ENCODE data around the gene CGB1.

Gene CGB1

DNA sequence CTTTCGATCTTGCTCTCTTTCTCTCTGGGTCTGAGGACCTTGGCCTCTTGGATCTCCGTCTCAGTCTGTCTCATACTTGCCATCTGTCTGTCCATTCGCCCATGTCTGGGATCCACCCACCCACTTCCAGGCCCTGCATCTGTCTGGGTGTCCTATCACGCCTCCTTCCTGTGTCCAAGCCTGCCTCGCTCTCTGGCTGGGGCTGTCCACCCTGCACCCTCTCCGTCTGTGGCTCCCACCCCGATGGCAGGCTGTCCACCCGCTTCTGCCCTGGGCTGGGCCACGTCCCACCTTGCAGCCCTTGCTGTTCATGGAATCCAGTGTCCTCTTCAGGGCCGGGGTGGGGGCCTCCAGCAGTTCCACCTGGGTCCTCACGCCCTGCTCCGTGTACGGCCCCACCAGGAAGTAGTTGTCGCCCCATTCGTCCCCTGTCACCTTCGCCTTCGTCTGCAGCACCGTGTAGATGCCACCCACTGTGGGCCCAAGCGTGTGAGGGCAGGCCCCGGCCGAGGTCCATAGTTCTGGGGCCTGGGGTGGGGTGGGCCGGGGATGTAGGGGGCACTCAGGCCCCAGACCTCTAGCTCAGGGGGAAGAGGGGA, 45.6 kb downstream of the CGB1 start:
- H3K27ac ChIP-seq: 0 out of 2 replicates have a peak overlapping the region, but pooled peaks have one; percentile 2
- TF ChIP-seq, protein P1, sequence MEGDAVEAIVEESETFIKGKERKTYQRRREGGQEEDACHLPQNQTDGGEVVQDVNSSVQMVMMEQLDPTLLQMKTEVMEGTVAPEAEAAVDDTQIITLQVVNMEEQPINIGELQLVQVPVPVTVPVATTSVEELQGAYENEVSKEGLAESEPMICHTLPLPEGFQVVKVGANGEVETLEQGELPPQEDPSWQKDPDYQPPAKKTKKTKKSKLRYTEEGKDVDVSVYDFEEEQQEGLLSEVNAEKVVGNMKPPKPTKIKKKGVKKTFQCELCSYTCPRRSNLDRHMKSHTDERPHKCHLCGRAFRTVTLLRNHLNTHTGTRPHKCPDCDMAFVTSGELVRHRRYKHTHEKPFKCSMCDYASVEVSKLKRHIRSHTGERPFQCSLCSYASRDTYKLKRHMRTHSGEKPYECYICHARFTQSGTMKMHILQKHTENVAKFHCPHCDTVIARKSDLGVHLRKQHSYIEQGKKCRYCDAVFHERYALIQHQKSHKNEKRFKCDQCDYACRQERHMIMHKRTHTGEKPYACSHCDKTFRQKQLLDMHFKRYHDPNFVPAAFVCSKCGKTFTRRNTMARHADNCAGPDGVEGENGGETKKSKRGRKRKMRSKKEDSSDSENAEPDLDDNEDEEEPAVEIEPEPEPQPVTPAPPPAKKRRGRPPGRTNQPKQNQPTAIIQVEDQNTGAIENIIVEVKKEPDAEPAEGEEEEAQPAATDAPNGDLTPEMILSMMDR (IDR thresholded peaks at IDR 0.05): no peak
- no peak for TF ChIP-seq ZFX (IDR thresholded peaks at IDR 0.05; ENCODE audit: borderline replicate concordance)

DNA sequence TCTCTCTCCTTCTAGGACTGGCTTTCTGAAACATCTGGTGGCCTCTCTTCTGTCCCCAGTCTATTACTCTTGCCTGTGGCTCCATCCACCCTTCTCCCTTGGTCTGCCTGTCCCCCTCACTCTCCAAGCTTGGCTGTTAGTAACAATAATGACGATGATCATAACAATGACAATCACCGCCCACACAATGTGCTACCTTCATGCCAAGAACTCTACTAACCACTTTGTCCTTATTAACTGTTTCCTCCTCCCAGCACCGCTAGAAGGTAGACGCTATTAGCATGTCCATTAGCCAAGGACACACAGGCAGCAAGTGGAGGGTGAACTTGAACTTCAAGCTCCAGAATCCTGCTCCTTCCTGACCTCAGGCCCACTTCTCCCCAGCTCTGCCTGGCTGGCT, 46.3 kb downstream of the CGB1 start:
- TF ChIP-seq, protein P1 (IDR thresholded peaks at IDR 0.05): no peak
- TF ChIP-seq ZFX (IDR thresholded peaks at IDR 0.05; ENCODE audit: borderline replicate concordance): no peak
- H3K27ac ChIP-seq: 0 out of 2 replicates have a peak overlapping the region, but pooled peaks have one; percentile 2

DNA sequence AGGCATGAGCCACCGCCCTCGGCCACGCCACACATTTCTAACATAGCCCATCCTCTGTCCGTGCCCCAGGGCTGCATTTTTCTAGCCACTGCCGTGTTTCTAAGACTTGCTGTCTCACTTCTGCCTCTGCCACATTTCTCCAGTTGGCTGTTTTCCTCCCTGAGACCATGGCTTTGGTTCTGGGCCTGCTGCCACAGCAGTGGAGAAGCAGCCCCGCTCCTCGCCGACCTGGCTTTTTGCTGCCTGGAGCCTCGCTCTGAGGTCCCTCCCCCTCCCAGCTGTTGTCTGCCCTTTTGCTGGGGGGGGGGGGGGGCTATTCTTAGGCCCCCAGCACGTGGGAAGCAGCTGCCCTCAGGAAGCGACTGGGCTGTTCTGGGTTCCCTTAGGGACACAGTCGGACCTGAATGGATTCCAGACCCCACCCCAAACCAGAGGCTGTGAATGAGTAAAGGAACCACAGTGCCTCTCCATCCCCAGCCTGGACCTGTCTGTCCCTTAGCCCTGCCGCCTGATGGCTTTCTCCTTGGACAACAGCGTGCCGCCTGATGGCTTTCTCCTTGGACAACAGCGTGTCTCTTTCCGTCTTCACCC, 46.9 kb downstream of the CGB1 start:
- H3K27ac ChIP-seq: no peak overlapping the region
- no peak for TF ChIP-seq ZFX (IDR thresholded peaks at IDR 0.05; ENCODE audit: borderline replicate concordance)
- TF ChIP-seq, protein P1 (IDR thresholded peaks at IDR 0.05): no peak

DNA sequence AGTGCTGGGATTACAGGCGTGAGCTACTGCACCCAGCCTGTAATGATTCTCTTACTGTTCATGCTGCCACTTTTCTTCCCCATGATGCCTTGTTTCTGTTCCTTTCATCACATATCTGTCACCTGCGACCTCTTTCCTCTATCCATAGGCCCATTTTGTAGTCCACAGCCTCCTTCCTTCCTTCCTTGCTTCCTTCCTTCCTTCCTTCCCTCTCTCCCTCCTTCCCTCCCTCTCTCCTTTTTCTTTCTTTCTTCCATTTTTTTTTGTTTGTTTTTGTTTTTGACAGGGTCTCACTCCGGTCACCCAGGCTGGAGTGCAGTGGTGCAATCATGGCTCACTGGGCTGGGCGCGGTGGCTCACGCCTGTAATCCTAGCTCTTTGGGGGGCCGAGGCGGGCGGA, 47.8 kb downstream of the CGB1 start:
- H3K27ac ChIP-seq: no peak overlapping the region
- TF ChIP-seq, protein P1 (IDR thresholded peaks at IDR 0.05): no peak
- no peak for TF ChIP-seq ZFX (IDR thresholded peaks at IDR 0.05; ENCODE audit: borderline replicate concordance)

DNA sequence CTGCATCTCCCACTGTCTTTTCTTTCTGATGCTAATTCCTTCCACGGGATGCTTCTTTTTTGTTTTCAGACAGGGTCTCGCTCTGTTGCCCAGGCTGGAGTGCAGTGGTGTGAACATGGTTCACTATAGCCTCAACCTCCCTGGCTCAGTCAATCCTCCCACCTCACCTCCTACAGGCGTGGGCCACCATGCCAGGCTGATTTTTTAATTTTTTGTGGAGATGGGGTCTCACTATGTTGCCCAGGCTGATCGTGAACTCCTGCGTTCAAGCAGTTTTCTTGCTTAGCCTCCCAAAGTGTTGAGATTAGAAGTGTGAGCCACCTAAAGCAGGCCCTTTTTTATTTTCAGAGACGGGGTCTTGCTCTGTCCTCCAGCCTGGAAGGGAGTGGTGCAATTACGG, 48.4 kb downstream of the CGB1 start:
- no peak for TF ChIP-seq ZFX (IDR thresholded peaks at IDR 0.05; ENCODE audit: borderline replicate concordance)
- TF ChIP-seq, protein P1 (IDR thresholded peaks at IDR 0.05): no peak
- no peak overlapping the region for H3K27ac ChIP-seq

DNA sequence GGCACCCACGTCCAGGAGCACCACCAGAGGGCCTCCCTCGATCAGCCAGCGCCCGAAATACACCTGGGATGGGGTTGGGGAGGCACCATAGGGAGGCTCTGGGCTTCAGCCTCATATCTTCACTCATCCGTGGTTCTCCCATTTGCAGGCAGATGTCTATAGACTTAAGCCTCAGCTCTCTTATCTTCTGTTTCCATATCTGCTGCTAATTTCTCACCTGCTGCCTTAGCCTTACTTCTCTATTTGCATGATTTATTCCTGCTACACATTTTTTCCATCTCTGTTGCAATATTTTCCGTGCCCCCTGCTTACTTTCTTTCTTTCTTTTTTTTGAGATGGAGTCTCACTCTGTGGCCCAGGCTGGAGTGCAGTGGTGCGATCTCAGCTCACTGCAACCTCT, 49.4 kb downstream of the CGB1 start:
- no peak overlapping the region for H3K27ac ChIP-seq
- TF ChIP-seq, protein P1 (IDR thresholded peaks at IDR 0.05): no peak
- TF ChIP-seq ZFX (IDR thresholded peaks at IDR 0.05; ENCODE audit: borderline replicate concordance): no peak

DNA sequence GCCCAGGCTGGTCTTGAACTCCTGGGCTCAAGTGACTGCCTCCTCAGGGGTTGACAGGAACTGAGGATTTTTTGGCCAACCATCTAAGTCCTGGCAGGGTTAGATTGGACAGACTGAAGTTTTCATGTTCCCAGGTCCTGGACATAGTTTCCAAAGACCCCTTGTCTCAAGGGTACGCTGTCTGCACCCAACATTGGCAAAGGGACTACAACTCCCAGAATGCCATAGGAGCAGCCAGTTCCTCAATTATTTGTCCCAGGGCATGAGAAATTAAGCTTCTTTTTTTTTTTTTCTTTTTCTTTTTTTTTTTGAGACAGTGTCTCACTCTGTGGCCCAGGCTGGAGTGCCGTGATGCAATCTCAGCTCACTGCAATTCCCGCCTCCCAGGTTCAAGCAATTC, 50.5 kb downstream of the CGB1 start:
- TF ChIP-seq ZFX (IDR thresholded peaks at IDR 0.05; ENCODE audit: borderline replicate concordance): no peak
- TF ChIP-seq, protein P1 (IDR thresholded peaks at IDR 0.05): no peak
- H3K27ac ChIP-seq: no peak overlapping the region

All from 22Rv1 (cell line).